ENCODE data around the gene LCNL1.

- TF ChIP-seq CTCF (IDR thresholded peaks at IDR 0.05) (no peak), POLR2AphosphoS5 (IDR thresholded peaks at IDR 0.05) (no peak)
Observed at GRCh38 chr9:136972743-136973142, 10.1 kb upstream of the LCNL1 start.

All from prostate gland (tissue), 2 donors.